Hypothalamus (tissue), 51 donors: ENCODE measurements around the gene GPR160.
"Not testable (repeated sequence)": the region's sequence is repeated elsewhere in the genome, so short reads cannot be mapped to it uniquely, and the experiment has no call there.

Source experiments
- DNase-seq, 51 donors: peaks; one replicate each; lab custom pipeline; 2025; lab: John Stamatoyannopoulos, UW

Gene GPR160

GRCh38 chr3:170037463-170038433 lies at the start of gene GPR160:
TSS of gene GPR160 (plus strand) at chr3:170037995. CDS start at chr3:170083973, 45,978 bp downstream.
- peak in 29 of 51 donors; percentile 1 to 59 (median 12) for DNase-seq

DNA sequence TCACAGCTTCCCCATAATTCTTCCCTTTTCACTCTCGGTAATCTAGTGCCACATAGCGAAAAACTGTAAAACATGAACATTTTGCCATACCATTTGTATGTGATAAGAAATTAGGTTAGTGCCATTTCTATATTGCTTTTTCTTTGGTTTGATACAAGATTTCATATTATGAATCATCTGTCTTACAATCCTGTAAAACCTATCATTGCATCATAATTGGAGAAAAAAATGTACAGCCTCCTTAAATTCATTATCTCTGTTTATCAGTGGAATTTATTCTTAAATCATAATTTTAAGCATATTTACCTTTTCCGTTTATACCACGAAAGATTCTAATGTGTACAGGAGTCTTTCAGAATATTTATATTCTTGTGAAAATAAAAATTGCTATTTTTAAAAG lies 47.4 kb upstream of the GPR160 start:
- no peak for DNase-seq

- DNase-seq: no peak
These were observed 45.6 kb upstream of the GPR160 start for GRCh38 chr3:169992156-169992555.

GRCh38 chr3:169992781-169993180 lies 45.0 kb upstream of the GPR160 start:
- DNase-seq: no peak

- no peak for DNase-seq
These were observed 44.0 kb upstream of the GPR160 start for GRCh38 chr3:169993761-169994160.

DNA sequence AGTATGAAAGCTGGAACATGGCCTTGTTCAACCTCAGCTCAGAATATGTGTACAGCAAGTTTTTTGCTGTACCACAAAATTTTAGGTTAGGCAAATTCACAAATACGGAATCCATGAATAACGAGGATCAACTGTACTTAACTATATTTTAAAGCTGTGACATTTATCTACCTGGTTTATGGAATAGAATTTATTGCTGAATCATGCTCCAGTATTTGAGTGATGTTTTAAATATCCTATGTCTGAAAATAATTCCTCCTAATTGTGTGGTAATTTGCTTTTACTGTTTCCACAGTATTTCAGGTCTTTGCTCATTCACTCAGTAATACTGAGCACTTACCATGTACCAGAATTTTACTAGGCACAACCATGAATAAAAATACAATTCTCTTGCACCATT lies 41.7 kb upstream of the GPR160 start:
- DNase-seq: no peak

GRCh38 chr3:169998668-169999131 lies 39.1 kb upstream of the GPR160 start:
- DNase-seq: no peak

DNA sequence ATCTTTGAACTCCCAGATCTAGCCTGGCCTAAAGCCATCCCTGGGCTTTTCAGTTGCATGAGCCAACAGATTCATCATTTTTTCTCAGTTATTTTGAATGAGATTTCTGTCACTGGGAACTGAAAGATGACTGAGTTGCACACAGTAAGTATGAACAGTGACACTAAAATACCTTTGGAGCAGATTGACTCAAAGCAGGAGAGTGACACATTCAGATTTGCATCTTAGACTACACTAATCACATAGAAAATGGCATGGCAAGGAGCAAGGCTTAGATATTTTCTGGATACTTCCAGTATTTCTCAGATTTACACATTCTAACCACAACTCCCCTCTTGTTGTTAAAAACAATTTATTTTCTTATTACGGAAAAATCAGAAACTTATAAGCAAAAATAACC lies 38.4 kb upstream of the GPR160 start:
- no peak for DNase-seq

DNA sequence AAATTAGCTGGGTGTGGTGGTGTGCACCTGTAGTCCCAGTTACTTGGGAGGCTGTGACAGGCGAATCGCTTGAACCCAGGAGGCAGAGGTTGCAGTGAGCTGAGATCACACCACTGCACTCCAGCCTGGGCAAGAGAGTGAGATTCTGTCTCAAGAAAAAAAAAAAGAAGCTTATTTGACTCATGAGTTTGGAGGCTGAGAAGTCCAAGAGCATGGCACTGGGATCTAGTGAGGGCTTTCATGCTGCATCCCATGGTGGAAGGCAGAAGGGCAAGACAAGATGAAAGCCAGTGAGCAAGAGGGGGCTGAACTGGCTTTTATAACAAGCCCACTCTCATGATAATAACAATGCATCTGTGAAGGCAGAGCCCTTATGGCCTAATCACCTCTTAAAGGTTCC lies 37.7 kb upstream of the GPR160 start:
- DNase-seq: no peak

DNA sequence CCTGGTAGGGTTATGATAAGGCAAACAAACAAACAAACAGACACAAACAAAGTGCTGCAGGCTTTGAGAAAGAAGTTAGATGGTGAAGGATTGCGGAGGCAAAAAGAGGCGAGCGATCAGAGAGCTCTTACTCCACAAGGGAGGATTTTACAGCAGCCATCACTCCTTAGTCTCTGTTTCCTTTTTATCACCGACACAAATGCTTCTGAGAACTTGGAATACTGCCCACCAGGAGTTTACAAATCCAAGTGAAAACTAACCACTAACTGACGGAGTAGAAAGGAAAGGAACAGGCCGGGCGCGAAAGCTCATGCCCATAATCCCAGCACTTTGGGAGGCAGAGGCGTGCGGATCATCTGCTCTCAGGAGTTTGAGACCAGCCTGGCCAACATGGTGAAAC lies 35.6 kb upstream of the GPR160 start:
- no peak for DNase-seq

- DNase-seq: no peak
These were observed 34.9 kb upstream of the GPR160 start for GRCh38 chr3:170002879-170003278.

- no peak for DNase-seq
These were observed 33.9 kb upstream of the GPR160 start for GRCh38 chr3:170003881-170004356.

DNA sequence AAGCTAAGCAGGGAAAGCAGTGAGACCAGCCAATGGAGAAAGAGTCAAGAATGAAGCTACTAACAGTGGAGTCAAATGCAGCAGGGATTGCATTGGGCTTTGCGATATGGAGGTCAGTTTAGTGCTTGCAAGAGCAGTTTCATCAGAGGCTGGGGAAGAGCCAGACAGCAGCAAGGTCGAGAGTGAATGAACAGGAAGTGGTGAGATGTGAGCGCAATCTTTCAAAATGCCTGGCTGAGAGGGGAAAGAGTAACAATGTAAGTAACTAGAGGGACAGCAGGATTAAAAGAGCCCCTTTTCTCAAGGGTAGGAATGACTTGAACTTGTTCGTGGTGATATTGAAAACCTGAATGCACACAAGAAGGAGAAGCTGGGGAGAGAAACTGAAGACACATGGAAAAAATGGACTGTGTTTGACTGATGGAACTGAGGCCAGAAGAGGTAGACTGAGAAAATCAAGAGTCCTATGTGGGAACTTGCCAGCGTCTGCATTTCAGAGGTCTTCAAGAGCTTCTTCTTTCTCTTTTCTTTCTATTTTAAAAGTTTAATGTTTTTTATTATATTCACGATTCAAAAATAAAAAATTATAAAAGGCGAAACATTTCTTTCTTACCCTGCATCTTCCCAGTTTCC lies 30.6 kb upstream of the GPR160 start:
- DNase-seq: peak in 2 of 51 donors; percentile 1

GRCh38 chr3:170010498-170010897 lies 27.3 kb upstream of the GPR160 start:
- no peak for DNase-seq

DNA sequence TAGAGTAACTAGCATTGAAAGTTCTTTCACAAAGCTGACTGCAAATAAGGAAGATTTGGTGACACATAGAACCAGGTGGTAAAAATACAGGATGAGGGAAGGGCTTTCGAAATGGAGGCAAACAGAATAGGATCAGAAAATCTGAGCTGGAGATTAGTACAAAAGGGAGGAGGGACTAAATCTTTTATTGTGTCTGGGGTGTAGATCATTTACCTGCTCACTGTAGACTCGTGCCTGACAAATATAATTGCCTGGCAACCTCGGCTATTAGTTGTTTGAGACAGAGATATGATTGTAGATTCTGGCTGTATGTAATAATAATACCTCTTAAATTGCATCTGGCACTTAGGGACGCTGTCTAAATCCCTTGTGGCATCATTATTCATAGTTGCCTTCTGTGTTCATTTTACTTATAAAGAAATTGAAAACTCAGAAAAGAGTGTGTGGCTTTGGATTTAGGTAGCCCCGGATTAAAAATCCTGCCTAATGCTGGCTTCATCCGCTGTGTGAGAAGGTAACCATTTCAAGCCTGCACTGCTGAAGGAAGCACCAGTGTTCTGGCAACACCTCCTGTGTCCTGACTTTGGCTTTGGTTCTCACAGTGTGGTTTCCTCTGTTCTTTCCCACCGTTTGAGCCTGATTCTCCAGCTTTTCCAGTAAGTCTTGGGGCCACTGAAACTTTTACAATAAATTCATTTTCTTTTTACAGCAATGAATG lies 25.0 kb upstream of the GPR160 start:
- no peak for DNase-seq

DNA sequence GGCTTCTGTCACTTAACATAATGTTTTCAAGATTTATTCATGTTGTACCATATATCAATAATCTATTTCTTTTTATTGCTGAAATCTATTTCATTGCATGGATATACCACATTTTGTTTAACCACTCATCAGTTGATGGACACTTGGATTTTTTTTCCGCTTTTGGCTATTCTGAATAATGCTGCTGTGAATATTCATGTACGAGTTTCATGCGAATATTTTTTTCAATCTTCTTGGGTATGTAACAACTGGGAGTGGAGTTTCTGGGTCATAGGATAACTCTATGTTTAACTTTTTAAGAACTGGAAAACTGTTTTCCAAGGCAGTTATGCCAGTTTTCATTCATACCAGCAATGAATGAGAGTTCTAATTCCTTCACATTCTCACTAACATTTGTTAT lies 21.7 kb upstream of the GPR160 start:
- DNase-seq: no peak

DNA sequence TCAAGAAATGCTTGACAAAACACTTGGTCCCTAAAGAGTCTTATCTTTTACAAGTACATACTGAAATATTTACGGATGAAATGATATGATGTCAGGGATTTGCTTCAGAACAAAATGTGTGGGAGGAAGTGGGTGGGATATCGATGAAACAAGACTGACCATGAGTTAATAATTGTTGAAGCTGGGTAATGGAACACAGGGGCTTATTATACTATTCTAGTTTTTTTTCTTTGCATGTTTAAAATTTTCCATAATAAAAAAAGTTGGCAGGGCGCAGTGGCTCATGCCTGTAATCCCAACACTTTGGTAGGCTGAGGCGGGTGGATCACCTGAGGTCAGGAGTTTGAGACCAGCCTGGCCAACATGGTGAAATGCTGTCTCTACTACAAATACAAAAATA lies 18.5 kb upstream of the GPR160 start:
- not testable (repeated sequence) for DNase-seq

GRCh38 chr3:170021083-170021482 lies 16.7 kb upstream of the GPR160 start:
- no peak for DNase-seq

GRCh38 chr3:170022336-170022735 lies 15.5 kb upstream of the GPR160 start:
- DNase-seq: no peak

DNA sequence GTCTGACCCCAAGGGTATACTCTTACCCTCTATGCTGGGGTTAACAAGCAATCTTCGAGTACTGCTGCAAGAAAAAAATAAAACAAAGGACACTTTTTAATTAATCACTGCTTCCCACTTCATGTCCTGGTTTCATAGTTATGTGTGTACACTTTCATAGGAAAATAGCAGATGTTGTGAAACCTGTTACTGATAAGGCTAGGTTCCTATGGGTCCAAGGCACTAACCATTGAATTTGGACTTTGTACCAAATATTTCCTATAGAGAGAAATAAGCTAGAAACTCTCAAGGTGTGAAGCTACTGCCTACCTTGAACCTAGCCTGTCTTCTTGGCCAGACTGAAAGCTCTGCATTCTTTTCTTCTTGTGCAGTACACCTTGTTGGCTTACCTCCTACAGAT lies 14.6 kb upstream of the GPR160 start:
- DNase-seq: no peak

DNA sequence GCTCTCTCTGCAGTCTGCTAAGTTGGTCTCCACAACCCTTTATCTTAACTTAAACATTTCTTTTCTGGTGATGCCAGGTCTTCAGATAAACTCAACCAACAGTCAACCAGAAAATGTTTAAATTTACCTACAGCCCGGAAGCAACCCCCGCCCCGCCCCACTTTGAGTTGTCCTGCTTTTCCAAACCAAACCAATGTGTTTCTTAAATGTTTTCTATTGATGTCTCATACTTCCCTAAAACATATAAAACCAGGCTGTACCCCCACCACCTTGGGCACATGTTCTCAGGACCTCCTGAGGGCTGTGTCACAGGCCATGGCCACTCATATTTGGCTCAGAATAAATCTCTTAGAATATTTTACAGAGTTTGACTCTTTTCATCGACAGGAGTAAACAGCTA lies 13.2 kb upstream of the GPR160 start:
- no peak for DNase-seq
